Activated T-helper 1 cell treated with anti-CD3 and anti-CD28 coated beads, Interleukin-2, amount 50 U/mL, for 16 hours (primary cell): Measurements from ENCODE around the gene ESR1.

ENCODE experiments used
- DNase-seq, 2 donors: peaks; one replicate each; pipeline ENCODE4 v3.0.0-alpha.2; 2020; ENCODE audit warnings: low read depth in 1 of 2, low spot score in 1 of 2

The ESR1 gene

GRCh38 chr6:152091201-152091600 is 283.7 kb downstream of the ESR1 start:
- no peak for DNase-seq

DNA sequence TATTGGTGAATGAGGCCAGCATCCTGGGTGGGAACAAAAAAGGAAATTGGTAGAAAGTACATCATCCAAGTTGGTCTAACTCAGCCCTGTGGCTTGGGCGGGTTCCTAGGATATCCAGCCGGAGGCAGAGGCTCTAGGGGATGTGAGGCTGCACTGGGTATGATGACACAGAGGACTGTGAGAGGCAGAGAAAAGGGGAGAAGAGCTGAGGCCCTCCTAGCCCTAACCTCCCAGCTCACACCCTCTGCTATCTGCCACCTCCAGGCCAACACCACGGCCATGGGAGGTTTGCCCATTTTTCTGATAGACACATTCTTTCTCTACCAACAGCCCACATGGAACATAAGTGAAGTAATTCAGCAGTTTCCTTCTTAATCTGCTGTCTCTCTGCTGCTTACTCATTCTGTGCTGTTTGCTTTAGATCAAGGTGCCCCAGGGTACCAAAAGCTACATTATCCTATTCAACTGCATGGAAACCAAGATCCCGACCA is 284.4 kb downstream of the ESR1 start:
- no peak for DNase-seq

DNA sequence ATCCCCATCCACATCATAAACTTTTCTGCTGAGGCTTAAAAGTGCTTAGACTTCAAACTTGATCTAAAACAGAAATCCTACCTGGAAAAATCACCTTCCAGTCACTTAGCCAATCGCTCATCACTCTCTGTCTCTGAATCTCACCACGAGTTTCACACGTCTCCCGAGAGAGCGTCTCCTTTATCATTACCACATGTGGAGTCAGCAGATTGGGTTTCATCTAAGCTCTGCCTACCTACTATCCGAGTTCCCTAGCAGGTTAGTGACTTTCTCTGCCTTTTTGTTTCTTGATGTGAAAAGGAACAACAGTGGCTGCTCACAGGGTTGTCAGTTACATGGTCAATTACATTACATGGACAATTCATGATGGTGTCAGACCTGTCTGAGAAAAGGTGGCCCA is 286.2 kb downstream of the ESR1 start:
- DNase-seq = no peak

GRCh38 chr6:152094276-152094675 is 286.8 kb downstream of the ESR1 start:
- no peak for DNase-seq

GRCh38 chr6:152094992-152095592 is 287.6 kb downstream of the ESR1 start:
- no peak for DNase-seq

- DNase-seq = no peak
Measured at GRCh38 chr6:152096863-152097496, 289.5 kb downstream of the ESR1 start.

- DNase-seq = no peak
Measured at GRCh38 chr6:152098683-152099082, 291.2 kb downstream of the ESR1 start.

DNA sequence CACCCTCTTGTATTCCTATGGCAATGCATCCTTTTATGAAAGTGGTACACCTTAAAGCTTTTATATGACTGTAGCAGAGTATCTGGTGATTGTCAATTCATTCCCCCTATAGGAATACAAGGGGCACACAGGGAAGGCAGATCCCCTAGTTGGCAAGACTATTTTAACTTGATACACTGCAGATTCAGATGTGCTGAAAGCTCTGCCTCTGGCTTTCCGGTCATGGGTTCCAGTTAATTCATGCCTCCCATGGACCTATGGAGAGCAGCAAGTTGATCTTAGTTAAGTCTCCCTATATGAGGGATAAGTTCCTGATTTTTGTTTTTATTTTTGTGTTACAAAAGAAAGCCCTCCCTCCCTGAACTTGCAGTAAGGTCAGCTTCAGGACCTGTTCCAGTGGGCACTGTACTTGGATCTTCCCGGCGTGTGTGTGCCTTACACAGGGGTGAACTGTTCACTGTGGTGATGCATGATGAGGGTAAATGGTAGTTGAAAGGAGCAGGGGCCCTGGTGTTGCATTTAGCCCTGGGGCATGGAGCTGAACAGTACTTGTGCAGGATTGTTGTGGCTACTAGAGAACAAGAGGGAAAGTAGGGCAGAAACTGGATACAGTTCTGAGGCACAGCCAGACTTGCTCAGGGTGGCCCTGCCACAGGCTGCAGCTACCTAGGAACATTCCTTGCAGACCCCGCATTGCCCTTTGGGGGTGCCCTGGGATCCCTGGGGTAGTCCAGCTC is 292.1 kb downstream of the ESR1 start:
- DNase-seq = no peak

- DNase-seq = no peak
Measured at GRCh38 chr6:152100183-152100618, 292.7 kb downstream of the ESR1 start.

DNA sequence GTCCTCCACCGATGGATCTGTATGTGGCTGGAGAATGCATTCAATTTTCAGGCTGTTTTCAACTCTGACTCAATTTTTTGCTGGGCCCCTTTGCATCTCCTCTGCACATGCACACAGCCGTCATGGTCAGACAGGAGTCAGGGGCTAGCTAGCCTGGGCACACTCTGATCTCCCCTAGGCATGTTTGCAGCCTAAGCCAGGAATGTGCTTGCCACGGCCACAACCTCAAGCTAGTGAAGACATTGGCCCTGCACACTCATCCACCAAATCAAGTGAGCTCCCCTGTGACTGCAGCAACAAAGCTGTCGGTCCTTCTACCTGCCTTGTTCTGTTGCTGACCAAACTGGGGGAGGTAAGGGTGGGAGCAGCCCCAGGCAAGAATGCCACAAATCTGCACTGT is 300.5 kb downstream of the ESR1 start:
- no peak for DNase-seq

GRCh38 chr6:152110886-152111820 is 303.7 kb downstream of the ESR1 start:
- no peak for DNase-seq

GRCh38 chr6:152112491-152113261 is 305.2 kb downstream of the ESR1 start:
- no peak for DNase-seq

DNA sequence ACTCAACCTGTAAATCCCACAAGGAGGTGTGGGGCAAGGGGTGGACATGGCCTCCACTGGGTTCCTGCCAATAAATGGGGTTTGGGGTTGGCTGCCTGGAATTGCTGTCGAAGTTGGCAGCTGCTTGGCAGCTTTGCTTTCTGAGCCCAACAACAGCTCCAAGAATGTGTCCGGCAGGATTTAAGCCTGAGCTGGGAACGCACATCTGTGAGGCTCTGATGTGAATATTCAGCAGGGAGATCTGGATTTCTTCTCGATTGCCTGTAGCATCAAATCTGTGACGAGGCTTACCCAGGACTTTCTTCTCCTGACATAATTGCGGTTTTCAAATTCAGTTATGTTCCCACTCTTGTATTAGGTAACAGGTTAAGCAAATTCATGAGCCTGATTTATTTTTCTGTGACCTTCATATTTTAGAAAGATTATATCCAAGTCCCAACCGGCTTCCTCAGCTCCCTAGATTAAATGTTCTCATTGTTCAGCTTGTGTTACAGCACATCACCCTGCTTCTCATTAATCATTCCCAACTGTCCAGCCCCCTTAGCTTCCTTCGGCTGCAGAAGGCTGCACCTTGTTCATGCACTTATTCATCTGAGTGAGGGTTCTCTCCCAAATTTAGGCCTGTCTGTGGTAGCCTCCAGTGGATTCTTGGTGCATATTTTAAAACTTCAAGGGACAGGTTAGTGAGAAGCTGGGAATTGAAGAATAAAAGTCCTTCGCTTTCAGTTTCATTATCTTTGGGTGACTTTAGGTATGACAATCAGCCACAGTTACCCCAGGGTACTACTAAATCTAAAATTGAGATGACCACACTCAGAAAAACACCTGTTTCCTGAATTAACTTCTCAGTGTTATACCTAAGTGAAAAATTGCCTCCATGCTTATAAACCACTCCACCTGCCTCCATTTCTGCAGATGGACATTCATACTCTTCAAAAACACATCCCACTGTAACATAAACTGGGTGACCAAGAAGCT is 310.0 kb downstream of the ESR1 start:
- DNase-seq = no peak

DNA sequence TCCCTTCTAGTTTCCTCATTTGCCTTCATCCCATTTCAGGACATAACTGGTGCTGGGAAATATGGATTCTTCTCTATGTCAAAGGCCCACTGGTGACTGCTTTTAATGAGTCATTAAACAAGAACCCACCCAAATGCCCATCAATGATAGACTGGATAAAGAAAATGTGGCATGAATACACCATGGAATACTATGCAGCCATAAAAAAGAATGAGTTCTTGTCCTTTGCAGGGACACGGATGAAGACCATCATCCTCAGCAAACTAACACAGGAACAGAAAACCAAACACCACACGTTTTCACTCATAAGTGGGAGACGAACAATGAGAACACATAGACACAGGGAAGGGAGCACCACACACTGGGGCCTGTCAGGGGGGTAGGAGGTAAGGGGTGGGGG is 310.7 kb downstream of the ESR1 start:
- DNase-seq = no peak

DNA sequence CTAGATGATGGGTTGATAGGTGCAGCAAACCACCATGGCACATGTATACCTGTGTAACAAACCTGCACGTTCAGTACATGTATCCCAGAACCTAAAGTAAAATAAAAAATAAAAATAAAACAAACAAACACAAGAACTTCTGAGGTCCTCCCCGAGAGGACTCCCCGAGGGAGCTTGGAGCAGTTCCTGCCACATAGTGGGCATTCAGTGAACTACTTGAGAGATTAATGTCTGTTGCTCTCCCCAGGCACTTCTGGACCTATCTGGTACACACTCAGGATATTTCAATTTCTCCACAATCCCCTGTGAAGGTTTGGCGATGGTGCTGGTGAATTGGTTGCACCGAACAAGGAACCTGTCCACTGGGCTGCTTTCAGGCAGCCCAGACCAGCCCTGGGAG is 311.2 kb downstream of the ESR1 start:
- DNase-seq = no peak

DNA sequence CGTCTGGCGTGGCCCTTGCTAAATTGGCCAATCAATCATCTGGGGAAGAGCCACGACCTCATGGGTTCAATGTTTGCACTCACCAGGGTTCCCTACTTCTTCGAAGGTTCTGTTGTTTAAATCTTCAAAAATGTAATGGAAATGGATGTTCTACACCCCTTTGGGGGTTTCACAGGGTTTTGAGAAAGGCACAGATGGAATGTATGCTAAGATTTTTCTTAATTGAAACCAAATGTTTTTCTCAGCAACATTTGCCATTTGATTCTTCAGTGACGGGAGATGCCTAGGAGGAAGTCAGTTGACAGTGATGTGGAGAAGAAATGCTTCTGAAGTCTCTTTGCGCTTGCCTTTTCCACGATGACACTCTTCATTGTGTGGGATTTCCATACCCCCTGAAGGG is 312.3 kb downstream of the ESR1 start:
- DNase-seq = no peak

DNA sequence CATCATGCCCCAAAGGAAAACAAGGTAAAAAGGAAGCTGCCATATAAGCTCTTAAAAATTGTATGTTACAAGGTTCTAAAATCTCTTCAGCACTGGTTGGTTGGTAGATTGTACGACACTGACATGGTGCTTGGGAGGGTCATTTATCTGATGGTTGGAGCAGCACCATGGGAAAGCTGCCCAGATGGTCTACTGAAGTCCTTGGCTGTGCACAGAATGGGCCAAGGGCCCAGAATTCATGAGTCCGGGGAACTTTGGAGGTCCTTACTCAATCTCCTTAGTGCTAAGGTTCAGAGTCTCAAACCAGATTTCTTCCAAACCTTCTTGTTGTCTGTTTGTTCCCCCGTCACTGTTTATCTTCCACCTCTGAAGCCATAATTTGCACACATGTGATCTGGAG is 314.4 kb downstream of the ESR1 start:
- DNase-seq = no peak

GRCh38 chr6:152122434-152122833 is 315.0 kb downstream of the ESR1 start:
- DNase-seq = no peak

GRCh38 chr6:152123076-152123475 is 315.6 kb downstream of the ESR1 start:
- no peak for DNase-seq
